AG04450 (cell line): ENCODE measurements around the gene TMEM200C. TPM values are rescaled to one million over a fixed set of nuclear protein-coding genes. Genes with fewer than 3 reads are reported as not detected.

Experiments used
- CTCF ChIA-PET: fragments of 300-600, 350-600 bp; formaldehyde crosslinking; extraction: SDS; loops from one replicate; lab custom pipeline; 2022; ENCODE audit warnings: antibody characterized with exemption, inconsistent platforms; lab: Charles Lee
- POLR2A ChIA-PET: fragments of 350-600 bp; formaldehyde crosslinking; extraction: SDS; loops from one replicate; lab custom pipeline; 2021; ENCODE audit warnings: antibody characterized with exemption, inconsistent platforms; lab: Yijun Ruan, JAX
- DNase-seq: peaks from one replicate; pipeline ENCODE4 v3.0.0-alpha.2; 2011; ENCODE audit warnings: low read depth, low spot score
- H3K27ac ChIP-seq: one replicate; pipeline ENCODE4 v1.5.1; 2012; ENCODE audit warnings: low read depth, low read length, control low read depth
- H3K27me3 ChIP-seq: one replicate; pipeline ENCODE4 v1.6.0; 2012; ENCODE audit warnings: low read length; ENCODE audit not compliant: control insufficient read depth, insufficient read depth
- H3K4me3 ChIP-seq: 2 replicates; pipeline ENCODE4 v1.5.1; 2011; ENCODE audit warnings: mild to moderate bottlenecking, low read depth, low read length, control low read depth
- H3K9me3 ChIP-seq: 2 replicates; pipeline ENCODE4 v1.5.1; 2012; ENCODE audit warnings: low read length; ENCODE audit not compliant: control insufficient read depth, insufficient read depth
- CTCF ChIP-seq: IDR thresholded peaks from 2 replicates; pipeline ENCODE4 v1.5.1; 2011; ENCODE audit warnings: low read depth, low read length, control low read depth, inconsistent platforms
- polyA plus RNA-seq: library from polyadenylated mRNA; depleted of rRNA; stranded (reverse); fragments of >200 nt; gene quantifications from 2 replicates; pipeline ENCODE4 v1.2.3, GENCODE V29; 2011
- small RNA-seq: library from RNA; depleted of rRNA; stranded (forward); fragments of <200 nt; gene quantifications from one replicate; pipeline ENCODE3, GENCODE V24; 2012; ENCODE audit warnings: low read depth; ENCODE audit not compliant: insufficient read length

Gene TMEM200C
- polyA plus RNA-seq, 1 experiment: 1.6 TPM

- ChIA-PET CTCF (interaction anchor here (1.4 to 2.4 kb wide), 2 partner anchors 237 to 240 kb away, joined by 4 to 7 read pairs; no protein-coding TSS in a partner anchor), POLR2A (no interaction called here)
- TF ChIP-seq CTCF: no peak
Measured at GRCh38 chr18:5840547-5840946, 54.8 kb downstream of the TMEM200C start.

DNA sequence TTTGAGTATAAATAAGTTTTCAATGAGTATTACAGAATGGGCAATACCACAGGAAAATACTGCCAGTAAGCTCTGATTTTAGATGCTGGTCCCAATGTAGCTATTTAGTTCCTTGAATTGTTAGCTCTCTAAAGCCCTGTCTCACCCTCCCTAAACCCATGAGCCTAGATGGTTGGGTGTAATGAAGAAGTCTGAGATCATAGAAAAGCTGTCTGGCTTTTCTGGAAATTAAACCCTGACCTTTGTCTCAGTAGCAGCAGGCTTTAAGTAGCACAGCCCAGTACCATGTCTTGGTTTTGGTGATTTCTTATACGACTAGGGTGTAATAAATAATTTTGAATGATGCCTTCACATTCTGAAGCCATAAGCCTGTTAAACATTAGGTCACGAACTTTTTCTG lies 55.3 kb downstream of the TMEM200C start:
- ChIA-PET POLR2A (no interaction called here), CTCF (interaction anchor here (0.5 to 2.4 kb wide), 2 partner anchors 210 to 239 kb away, joined by 5 to 7 read pairs; no protein-coding TSS in a partner anchor)
- no peak for TF ChIP-seq CTCF
- Histone ChIP-seq H3K27me3 (peaks cover 2% of the 10 kb centered on the region), H3K9me3 (no peaks in the 10 kb centered on the region), H3K27ac (no peak overlapping the region), H3K4me3 (no peak overlapping the region)
- DNase-seq: no peak

More at GRCh38 chr18:5840547-5840946, 54.8 kb downstream of the TMEM200C start:
- Histone ChIP-seq H3K4me3 (no peak overlapping the region), H3K27ac (no peak overlapping the region), H3K27me3 (peaks cover 2% of the 10 kb centered on the region), H3K9me3 (no peaks in the 10 kb centered on the region)
- no peak for DNase-seq

- no peak for DNase-seq
- H3K27me3 ChIP-seq: peaks cover 2% of the 10 kb centered on the region
- no peaks in the 10 kb centered on the region for H3K9me3 ChIP-seq
- H3K27ac ChIP-seq: no peak overlapping the region
- ChIA-PET CTCF (no interaction called here), POLR2A (no interaction called here)
- TF ChIP-seq CTCF: no peak
- no peak overlapping the region for H3K4me3 ChIP-seq
Measured at GRCh38 chr18:5839102-5839501, 56.2 kb downstream of the TMEM200C start.

Small RNAs within 50 kb of the gene (small RNA-seq; reads per million reads assigned to genes)
- gene MIR3976: not detected
